GM18511 (cell line): ENCODE data around the gene FOXN1.
"Not testable (repeated sequence)": the region's sequence is repeated elsewhere in the genome, so short reads cannot be mapped to it uniquely, and the experiment has no call there.

Experiments used
- ATAC-seq: cut with Tn5 transposase; IDR thresholded peaks from one replicate; pipeline ENCODE4 v1.9.1; 2021; ENCODE audit warnings: mild to moderate bottlenecking, moderate library complexity; ENCODE audit not compliant: unreplicated experiment

Gene FOXN1

GRCh38 chr17:28572259-28573039 is 66.3 kb downstream of the FOXN1 start:
- no peak for ATAC-seq

- ATAC-seq, result no peak
Observed at GRCh38 chr17:28573040-28573380, 66.9 kb downstream of the FOXN1 start.

- no peak for ATAC-seq
Observed at GRCh38 chr17:28573521-28573920, 67.4 kb downstream of the FOXN1 start.

- no peak for ATAC-seq
Observed at GRCh38 chr17:28573966-28574480, 67.9 kb downstream of the FOXN1 start.

- ATAC-seq, result no peak
Observed at GRCh38 chr17:28574526-28574925, 68.4 kb downstream of the FOXN1 start.

- no peak for ATAC-seq
Observed at GRCh38 chr17:28575126-28575795, 69.1 kb downstream of the FOXN1 start.

- ATAC-seq, result not testable (repeated sequence)
Observed at GRCh38 chr17:28576016-28576415, 69.9 kb downstream of the FOXN1 start.

- peak; percentile 81 for ATAC-seq
Observed at GRCh38 chr17:28576758-28577465, 70.8 kb downstream of the FOXN1 start, which contains the start of gene ALDOC. ALDOC (minus strand) TSS chr17:28576895; CDS start chr17:28575532, 1,363 bp downstream.

GRCh38 chr17:28577466-28577824 is 71.3 kb downstream of the FOXN1 start:
- no peak for ATAC-seq

- ATAC-seq, result no peak
Observed at GRCh38 chr17:28578246-28579195, 72.4 kb downstream of the FOXN1 start.

GRCh38 chr17:28579526-28579925 is 73.4 kb downstream of the FOXN1 start:
- no peak for ATAC-seq

- no peak for ATAC-seq
Observed at GRCh38 chr17:28580959-28581358, 74.8 kb downstream of the FOXN1 start.

GRCh38 chr17:28582513-28582912 is 76.4 kb downstream of the FOXN1 start:
- no peak for ATAC-seq

- ATAC-seq, result no peak
Observed at GRCh38 chr17:28584434-28584833, 78.3 kb downstream of the FOXN1 start.

GRCh38 chr17:28585851-28586250 is 79.7 kb downstream of the FOXN1 start:
- no peak for ATAC-seq
